Measurements from ENCODE around the gene MACROH2A1.

DNA sequence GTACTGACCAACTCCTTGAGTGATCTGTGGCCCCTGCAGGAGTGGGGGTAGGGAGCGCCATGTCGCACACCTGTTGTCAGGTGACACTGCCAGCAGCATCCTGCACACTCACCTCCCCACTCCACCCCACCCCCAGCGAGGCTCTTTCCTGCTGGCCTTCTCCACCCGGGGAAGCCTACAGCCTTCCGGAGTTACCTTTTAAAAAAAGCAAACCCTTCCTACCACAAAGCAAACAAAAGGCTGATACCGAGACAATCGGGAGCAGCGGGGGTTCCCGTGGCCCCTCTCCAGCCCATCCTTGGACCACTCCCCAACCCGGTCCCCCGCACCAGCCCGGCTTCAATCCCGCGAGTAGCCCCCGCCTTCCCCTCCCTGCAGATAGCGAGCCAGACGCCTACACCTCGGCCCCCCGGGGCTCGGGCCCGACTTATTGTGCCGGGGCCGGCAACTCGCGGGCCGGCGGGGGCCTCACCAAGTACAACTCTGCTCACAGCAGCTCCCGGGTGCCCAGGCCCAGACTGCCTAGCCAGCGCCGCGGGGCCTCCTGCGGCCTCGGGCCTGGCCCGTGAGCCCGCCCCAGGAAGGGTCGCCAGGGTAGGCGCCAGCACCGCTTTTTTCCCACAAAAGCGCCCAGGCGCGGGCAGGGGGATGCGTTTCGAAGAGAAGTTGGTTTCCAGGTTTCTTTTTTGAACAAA, 724 bp downstream of the MACROH2A1 start:
- TF ChIP-seq, protein P1, sequence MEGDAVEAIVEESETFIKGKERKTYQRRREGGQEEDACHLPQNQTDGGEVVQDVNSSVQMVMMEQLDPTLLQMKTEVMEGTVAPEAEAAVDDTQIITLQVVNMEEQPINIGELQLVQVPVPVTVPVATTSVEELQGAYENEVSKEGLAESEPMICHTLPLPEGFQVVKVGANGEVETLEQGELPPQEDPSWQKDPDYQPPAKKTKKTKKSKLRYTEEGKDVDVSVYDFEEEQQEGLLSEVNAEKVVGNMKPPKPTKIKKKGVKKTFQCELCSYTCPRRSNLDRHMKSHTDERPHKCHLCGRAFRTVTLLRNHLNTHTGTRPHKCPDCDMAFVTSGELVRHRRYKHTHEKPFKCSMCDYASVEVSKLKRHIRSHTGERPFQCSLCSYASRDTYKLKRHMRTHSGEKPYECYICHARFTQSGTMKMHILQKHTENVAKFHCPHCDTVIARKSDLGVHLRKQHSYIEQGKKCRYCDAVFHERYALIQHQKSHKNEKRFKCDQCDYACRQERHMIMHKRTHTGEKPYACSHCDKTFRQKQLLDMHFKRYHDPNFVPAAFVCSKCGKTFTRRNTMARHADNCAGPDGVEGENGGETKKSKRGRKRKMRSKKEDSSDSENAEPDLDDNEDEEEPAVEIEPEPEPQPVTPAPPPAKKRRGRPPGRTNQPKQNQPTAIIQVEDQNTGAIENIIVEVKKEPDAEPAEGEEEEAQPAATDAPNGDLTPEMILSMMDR (conservative IDR thresholded peaks at IDR 0.05) = no peak
- TF ChIP-seq ZFX (IDR thresholded peaks at IDR 0.05) = no peak
